Fibroblast of skin of scalp (primary cell): ENCODE data around the gene GNAI3.

Experiments used
- DNase-seq: peaks from one replicate; pipeline ENCODE4 v3.0.0-alpha.2; 2013

Gene GNAI3

DNA sequence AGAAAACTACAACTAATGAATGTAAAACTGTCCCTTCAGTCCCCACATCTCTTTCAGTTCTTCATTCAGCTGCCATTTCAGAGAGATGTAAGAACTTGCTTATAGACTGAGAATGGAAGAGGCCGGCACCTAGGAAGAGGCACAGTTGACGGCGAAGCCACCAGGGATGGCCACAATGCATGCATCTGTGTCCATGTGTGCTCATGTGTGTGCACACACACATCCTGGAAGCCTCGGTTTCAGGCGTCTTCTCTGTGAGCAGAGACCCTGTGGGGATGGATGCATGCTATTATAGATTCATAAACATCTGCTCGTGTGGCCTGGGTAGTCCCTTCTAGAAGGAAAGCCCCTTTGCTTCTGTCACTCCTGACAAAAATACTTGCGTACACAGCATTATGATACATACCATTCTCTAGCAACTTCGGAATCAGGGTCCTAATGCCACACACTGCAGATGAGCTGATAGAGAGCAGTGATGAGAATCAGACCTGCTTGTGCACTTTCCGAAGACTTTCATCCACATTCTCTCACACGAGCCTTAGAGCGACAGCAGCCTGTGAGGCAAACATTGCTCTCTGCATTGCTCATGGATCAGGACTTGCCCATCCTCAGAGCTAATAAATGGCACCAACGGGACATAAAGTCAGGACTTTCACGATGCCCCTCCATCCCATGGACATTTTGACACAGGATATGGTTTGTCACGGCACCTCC, 21.2 kb upstream of the GNAI3 start:
- DNase-seq, result no peak

DNA sequence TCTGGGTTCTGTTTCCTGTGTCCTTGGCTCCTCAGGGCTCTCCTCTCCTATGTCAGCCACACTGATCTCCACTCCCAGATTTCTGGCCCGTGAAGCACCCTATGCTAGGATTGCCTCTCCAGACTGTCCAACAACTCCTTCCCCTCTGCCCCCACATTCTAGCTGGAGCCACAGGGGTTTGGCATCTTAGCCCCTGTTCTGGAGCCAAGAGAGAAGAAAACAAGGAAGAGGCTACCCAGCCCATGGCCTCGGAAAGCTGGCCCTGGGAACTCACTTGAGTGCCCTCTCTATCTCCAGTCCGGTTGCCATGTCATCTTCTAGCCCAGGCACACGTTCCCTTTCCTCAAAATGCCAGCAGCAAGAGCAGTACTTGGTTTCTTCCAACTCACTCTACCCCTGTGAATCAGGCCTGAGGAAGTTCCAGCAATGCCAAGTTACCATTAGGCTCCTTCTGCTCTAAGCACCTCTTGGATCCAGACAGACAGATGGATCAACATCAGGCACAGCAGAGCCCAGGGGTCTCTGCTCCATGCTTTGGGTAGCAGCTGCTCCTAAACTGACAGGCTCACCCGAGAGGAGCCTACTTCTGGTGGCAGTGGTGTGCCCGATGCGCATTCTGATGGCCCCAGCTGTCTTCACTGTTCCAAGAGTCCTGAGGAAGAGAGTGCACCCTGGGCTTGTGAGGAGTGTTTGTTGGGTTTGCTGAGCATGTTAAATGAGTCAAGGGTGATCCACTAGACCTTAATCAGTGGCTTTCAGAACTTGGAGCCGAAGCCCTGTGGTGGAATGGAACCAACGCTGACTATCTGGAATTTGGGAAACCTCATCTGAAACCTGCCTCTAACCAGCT, 20.3 kb upstream of the GNAI3 start:
- DNase-seq, result no peak

DNA sequence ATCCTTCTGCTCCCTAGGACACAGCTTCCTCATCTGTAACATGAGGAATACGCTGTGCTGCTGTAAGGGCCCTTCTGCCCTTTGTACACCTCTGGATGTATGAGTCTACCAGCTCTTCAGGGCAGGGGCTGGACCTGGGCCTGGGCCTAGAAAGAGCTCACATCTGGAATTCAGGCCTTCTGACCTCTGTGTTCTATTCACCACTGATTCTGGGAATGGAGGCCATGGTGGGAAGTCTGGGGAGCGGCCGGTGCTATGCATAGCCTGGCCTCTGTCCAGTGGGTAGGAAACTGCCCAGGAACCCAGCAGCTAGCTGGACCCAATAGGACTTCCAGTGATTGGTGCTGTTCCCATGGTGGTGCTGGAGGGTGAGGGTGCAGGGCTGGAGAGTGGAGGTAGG, 19.7 kb upstream of the GNAI3 start:
- no peak for DNase-seq

DNA sequence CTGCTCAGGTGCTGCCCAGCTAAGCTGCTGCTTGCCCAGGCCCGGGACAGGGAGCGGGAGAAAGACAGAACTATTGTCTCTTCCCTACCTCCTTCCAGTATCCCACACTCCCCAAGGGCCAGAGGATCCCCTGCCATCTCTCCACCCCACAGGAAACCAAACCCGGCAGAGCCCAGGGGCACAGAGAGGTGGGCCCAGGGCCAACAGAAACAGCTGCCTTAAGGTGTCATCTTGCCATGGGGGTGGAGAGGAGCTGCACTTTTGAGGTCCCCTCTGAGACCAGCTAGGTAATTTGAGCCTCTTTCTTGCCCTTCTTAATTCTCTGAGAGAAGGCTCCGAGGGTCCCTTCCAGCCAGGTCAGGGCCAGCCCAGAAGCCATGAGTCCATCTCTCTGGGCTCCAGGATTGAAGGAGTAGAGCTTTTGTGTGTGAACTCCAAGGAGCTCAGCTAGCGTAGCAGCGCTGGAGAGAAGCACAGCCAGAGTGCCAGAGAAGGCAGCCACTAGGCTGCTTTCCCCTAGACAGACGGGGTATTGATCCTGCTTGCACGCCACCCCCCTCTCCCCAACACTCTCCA, 18.4 kb upstream of the GNAI3 start:
- peak; percentile 15 for DNase-seq

DNA sequence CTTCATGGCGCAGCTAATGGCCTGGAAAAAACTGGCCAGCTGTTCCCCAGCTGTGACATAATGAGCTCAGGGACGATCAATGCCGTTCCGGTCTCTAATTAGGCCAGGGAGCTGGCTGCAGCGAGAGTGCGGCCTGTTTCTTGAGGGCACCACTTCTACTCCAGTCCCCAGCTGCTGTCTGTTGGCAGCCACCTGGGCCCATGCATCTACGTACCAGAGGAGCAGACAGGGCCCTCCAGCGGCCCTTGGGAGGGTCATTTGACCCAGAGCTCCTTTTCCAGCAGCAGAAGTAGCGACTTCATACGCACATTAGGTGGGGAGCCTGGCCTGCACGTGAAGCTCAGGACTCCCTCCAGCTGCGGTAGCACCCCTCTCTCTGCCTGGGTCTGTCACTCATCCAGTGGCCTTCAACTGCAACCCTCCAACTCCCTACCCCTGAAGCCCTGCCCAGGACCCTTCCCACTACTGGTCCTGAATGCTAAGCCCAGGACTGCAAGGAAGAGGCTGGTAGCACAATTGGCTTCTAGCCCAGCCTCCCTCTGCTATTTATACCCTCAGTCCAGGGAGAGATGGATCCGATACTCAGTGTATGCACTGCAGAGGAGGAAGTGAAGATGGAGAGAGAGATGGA, 17.8 kb upstream of the GNAI3 start:
- no peak for DNase-seq

DNA sequence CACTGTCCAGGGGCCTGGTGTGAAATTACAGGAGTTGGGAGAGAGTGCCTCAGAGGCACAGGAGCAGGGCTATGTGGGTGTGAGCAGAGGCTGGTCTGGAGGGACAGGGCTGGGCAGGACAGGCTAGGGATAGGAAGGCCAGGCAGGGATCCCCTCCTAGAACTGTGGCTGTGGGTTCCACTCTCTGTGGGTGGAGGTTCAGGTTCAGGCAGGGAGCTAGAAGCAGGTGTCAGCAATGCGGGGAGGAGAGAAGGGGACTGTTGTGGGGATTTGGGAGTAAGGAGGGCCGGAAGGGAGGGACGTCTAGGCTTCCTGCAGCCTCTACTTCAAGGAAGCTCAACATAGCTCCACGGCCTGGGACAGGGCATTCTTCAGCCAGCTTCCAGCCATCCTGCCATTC, 17.0 kb upstream of the GNAI3 start:
- DNase-seq, result no peak

DNA sequence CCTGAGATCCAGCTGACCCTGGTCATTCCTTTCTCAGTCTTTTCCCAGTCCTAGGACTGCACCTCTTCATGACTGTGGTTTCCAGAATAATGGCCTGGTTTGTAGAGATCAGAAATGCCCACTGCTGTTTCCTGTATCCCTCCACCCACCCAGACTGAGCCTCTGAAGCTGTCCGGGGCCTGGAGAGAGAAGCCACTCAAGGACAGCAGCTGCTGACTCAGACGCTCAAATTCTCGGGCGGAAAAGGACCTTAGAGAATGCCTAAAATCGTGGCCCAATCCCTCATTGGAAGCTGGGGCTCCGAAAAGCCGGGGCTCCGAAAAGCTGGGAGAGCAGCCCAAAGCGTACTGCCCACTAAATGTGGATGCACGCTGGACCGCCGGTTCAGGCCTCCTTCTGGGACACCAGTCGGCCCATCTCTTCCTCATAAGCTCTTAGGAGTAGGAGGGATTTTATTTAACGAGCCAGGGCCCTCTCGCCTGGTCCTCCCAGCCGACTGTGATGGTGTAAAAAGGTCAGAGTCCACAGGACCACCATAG, 16.5 kb upstream of the GNAI3 start:
- DNase-seq, result no peak

DNA sequence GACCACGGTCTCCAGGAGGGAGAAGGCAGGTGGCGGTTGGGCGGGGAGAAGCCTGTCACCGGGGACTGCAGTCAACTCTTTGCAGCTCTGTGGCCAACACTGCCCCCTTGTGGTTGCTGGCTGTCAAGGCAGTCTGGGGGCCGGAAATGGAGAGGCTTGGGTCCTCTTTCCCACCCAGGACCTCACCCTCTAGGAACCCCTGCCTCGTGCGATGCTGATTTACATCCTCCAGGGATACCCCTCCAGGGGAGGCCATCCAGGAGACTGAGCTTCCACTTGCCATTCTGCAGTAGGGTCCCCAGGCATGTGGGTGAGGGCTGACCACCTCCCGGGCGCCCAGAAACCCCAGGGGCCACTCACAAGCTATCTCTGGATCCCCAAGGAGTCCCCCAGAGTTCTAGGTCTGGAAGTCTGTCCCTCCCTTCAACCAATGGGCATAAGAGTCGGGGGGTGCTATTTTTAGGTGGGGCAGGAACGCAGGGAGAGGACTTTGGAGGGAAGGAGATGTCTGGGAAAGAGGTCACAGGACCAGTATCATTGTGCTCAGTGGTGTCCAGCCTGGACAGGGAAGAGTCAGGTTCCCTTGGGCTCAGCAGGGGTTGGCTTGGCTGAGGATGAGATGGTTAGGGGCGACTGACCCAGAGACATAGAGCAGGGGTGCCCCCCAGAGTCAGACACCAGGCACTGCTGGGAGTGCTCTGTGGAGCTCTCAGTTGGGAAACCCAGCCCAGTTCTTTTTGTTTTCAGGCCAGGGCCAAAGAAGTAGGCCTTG, 15.9 kb upstream of the GNAI3 start:
- peak; percentile 83 for DNase-seq

DNA sequence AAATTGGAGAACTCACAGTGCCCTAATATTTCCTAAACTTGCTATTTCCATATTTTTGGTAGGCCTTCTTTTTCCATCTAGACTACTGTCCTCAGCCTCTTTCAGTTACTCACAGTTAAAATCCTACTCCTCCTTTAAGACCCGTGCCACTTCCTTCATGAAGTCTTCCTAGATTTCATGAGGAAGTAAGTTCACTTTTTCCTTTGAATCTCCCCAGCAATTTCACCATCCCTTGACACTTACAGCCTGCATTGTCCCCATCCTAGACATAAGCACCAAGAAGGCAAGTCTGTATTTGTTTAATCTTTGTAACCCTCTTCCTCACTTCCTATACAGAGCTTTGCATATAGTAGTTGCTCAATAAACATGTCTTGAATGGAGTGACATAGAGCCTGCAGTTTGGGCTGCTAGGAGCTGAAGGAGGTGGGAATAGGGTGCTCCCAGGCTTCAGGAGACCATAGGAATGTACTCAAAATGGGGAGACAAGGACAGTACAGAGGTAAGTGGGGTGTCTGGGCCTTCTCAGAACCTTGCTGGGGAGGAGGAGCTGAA, 14.0 kb upstream of the GNAI3 start:
- DNase-seq, result no peak

DNA sequence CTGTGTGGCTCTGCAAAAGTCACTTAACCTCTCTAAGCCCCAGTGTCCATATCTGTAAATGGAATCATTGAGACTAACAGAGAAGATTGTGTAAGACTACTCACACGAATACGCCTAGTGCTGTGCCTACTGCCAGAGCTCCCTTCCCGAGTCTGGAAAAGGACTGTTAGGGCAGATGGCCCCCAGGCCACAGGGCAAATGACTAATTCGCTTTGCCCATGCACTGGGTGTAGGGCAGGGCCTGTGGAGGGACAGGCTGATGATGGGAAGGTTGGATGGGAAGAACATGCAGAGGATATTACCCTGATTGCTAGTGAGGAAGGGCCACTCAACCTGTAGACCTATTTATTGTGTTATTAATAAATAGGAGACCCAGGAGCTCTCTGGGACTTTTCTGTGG, 12.9 kb upstream of the GNAI3 start:
- DNase-seq, result no peak

DNA sequence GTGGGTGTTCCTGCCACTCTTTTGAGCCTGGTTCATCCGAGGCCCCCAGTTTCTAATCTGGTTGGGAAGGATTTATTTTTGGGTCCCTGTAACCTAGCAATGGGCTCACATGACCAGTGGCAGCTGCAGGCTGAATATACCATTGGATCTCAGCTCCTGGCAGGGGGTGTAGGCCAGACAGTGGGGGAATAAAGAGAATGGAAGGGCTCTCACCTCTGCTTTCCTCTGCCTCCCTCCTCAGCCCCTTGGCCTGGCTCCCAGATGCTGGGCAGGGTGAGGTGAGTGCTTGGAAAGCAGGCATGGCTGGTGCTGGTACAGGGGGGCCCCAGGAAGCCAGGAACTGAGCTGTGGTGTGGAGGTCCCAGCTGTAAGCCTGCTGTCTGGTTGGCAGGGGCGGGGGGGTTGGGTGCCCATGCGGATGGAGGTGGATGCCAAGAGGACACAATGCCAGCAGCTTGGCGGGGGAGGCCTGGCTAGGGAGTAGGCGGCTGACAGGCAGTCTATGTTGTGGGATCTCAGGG, 12.4 kb upstream of the GNAI3 start:
- no peak for DNase-seq

DNA sequence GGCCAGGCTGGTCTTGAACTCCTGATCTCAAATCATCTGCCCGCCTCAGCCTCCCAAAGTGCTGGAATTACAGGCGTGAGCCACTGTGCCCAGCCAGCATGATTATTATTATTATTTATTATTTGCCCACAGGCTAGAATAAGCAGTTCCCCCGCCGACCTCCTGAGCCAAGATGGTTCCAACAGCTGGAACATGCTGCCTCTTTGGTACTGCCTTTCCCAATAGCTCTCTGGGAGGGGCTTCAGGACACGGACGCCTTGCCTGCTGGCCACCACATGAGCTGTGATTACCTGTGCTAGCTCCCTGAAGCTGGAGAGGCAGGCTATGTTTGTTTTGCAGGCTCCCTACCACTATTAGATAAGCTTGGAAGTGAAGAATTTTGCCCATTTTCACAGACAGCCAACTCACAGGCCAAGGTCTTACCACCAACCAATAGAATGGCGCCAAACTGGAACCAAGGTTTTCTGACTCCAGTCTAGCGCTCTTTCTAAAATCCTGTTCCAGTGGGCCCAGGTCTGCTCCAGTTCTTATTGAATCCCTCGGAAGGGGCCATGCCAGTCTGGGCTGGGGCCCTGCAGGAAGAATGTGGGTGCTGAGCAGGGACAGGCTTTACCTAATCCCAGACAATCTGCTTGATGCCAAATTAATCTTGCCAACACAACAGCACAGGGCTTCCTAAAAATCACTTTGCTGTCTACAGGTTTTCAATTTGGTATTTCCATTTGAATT, 10.8 kb upstream of the GNAI3 start:
- no peak for DNase-seq

DNA sequence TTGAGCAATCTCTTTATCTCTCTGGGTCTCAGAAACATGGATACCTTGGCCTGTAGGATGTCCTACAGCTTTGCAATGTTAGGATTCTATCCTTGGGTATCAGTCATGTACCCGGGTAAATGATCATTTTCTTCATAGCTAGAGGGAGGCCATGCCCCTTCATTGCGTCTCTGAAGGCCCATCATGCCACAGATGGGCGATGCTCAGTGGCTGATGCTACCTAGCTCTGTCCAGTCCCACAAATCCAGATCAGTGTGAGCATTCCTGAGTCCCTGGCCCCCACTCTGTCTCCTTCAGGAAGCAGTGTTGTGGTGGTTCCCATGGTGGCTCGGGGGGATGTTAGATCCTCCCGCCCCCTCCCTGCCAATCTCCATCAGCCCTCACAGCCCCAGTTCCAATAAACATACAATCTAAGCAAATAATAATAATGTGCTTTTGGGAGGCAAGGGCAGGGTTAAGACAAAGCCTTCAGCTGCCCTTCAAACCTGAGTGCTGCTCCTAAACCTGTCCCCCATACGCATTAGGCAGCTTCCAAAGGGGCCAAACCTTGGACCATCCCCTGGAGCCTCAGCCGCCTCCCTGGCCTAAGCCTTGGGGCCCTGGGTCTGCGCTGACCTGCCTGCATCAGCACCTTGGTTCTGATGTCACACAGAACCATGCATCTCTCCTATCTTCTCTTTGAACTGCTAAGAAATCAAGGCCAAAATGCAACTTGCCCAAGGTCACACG, 9.4 kb upstream of the GNAI3 start:
- DNase-seq, result no peak

DNA sequence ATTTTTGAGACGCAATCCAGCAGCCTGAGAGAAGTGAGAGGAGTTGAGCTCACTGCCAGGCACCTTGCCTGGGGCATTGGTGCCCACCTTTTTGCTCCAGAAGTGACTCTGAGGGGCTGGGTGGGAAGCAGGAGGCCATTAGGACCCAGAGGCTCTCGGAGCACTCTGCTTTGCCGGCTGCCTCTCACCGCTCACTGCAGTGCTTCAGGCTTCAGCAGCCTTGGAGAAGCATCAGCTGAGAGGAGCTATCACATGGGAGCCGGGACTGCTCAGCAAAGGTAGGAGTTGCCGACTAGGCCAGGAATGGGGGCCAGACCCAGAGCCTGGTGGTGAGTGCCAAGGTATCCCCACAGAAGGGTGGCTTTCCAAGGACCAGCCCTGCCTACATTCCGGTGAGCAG, 8.7 kb upstream of the GNAI3 start, which contains the start of gene GPR61:
Gene GPR61 (plus strand): TSS at position 197 of the 400 bp plus-strand sequence. CDS start 3,151 bp downstream, outside the sequence.
- no peak for DNase-seq

DNA sequence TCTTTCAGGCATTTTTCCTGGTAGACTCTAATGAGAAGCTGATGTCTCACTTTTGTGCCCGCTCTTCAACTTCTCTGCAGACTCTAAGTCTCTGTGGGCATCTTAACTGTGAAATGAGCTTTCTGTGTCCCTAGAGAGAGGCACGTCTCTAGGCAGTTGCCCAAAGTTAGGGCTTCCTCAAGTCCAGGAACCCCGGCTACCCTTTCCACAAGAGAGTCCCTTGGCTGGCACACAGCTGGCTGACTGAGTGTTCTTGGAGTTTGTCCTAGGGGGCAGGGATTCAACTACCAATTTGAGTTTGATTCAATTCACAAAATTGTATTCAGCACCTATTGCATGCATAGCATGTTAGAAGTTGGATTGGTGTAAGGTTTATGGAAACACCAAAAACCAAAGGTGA, 7.3 kb upstream of the GNAI3 start:
- DNase-seq, result no peak

DNA sequence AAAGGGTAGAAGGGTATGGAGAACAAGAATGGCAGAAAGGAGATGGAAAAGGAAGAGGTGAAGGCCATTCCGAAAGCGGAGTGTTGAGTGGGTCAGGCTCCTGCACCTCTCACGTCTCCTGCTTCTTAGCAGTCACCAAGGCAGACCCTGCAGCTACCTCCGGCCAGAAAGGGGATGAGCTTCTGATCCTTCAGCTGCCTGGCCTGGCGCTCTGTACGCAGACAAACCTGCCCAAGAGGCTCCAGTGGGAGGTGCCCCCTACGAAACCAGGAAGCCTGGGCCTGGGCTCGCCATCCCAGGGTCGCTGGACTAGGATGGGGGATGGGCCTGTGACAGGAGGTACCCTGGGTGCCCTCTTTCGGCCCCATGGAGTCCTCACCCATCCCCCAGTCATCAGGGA, 5.8 kb upstream of the GNAI3 start:
- no peak for DNase-seq

DNA sequence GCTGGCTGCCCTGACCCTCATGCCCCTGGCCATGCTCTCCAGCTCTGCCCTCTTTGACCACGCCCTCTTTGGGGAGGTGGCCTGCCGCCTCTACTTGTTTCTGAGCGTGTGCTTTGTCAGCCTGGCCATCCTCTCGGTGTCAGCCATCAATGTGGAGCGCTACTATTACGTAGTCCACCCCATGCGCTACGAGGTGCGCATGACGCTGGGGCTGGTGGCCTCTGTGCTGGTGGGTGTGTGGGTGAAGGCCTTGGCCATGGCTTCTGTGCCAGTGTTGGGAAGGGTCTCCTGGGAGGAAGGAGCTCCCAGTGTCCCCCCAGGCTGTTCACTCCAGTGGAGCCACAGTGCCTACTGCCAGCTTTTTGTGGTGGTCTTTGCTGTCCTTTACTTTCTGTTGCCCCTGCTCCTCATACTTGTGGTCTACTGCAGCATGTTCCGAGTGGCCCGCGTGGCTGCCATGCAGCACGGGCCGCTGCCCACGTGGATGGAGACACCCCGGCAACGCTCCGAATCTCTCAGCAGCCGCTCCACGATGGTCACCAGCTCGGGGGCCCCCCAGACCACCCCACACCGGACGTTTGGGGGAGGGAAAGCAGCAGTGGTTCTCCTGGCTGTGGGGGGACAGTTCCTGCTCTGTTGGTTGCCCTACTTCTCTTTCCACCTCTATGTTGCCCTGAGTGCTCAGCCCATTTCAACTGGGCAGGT, 5.0 kb upstream of the GNAI3 start:
- no peak for DNase-seq

DNA sequence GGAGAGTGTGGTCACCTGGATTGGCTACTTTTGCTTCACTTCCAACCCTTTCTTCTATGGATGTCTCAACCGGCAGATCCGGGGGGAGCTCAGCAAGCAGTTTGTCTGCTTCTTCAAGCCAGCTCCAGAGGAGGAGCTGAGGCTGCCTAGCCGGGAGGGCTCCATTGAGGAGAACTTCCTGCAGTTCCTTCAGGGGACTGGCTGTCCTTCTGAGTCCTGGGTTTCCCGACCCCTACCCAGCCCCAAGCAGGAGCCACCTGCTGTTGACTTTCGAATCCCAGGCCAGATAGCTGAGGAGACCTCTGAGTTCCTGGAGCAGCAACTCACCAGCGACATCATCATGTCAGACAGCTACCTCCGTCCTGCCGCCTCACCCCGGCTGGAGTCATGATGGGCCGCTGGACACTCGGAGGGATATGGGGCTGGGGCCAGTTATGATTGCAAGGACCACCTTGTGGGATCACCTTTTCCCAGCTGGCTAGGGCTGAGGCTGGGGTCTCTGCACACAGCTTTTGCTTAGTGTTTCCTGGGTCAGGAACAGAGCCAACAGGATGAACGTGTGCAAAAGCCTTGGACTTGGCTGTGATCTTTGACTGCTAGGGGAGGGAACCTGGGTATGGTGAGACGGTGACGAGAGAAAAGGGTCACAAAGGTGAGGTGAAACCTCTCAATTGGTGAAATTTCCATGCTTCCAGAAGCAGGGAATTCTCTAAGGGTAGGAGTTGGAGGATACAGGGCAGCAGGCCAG, 4.3 kb upstream of the GNAI3 start:
- DNase-seq, result no peak
